HCT116 (cell line): ENCODE results near the gene LSAMP. TPM values are rescaled to one million over a fixed set of nuclear protein-coding genes. Genes with fewer than 3 reads are reported as not detected.

Source experiments
- ATAC-seq: fragments of 200-7000 bp; cut with Tn5 transposase; 2 replicates; pipeline ENCODE4 v1.9.1; 2020; ENCODE audit warnings: mild to moderate bottlenecking, moderate library complexity
- BruUV-seq: library from RNA; stranded (reverse); fragments of 400-500 nt; replicated peaks from 2 replicates; lab custom pipeline; 2021; lab: Mats Ljungman, UMichigan
- CTCF ChIA-PET: fragments of 300-600 bp; sonication (Branson Sonifier 250); formaldehyde crosslinking; loops from one replicate; lab custom pipeline; 2021; ENCODE audit warnings: antibody characterized with exemption; lab: Charles Lee
- POLR2A ChIA-PET: fragments of 300-600, 350-600 bp; sonication (Branson Sonifier 250); formaldehyde crosslinking; loops from one replicate; lab custom pipeline; 2021; ENCODE audit warnings: antibody characterized with exemption; lab: Charles Lee
- RAD21 ChIA-PET, 2 experiments: fragments of 300-600 bp; sonication (Branson Sonifier 250); formaldehyde crosslinking; loops; one replicate each; lab custom pipeline; 2023; ENCODE audit warnings: low total read pairs in 2 of 2; ENCODE audit not compliant: uncharacterized antibody in 2 of 2, unreplicated experiment in 2 of 2, low non-redundant PET in 1 of 2; lab: Charles Lee
- DNase-seq: peaks from one replicate; pipeline ENCODE4 v3.0.0-alpha.2; 2010; ENCODE audit warnings: low read depth, low spot score
- H2AFZ ChIP-seq: fragments of 200-600 bp; shearing (Covaris generic), sonication (generic); 2 replicates; pipeline ENCODE4 v1.6.1; 2017; ENCODE audit warnings: low read depth, mixed run types, mixed read lengths, antibody characterized with exemption, low read length; ENCODE audit not compliant: poor library complexity, severe bottlenecking
- H3K27ac ChIP-seq: 2 replicates; pipeline ENCODE4 v1.5.1; 2012; ENCODE audit warnings: low read depth, low read length
- H3K27me3 ChIP-seq: fragments of 200-600 bp; sonication (generic); 2 replicates; pipeline ENCODE4 v1.6.1; 2016; ENCODE audit warnings: mixed run types, low read length, mixed read lengths; ENCODE audit not compliant: insufficient read depth
- H3K36me3 ChIP-seq, 2 experiments: fragments of 200-500 bp in 1 of 2; fragments of 200-600 bp in 1 of 2; sonication (Bioruptor generic) in 1 of 2; sonication (generic) in 1 of 2; 2 replicates each; pipeline versions ENCODE4 v1.5.1 to v1.6.1; 2014 to 2016; ENCODE audit warnings: low read length in 2 of 2, inconsistent platforms in 1 of 2, mixed read lengths in 1 of 2, mixed run types in 1 of 2; ENCODE audit not compliant: insufficient read depth in 2 of 2, control insufficient read depth in 1 of 2
- H3K4me1 ChIP-seq, 2 experiments: fragments of 200-600 bp in 1 of 2; sonication (generic) in 1 of 2; 2 replicates each; pipeline versions ENCODE4 v1.5.1 to v1.6.1; 2012 to 2017; ENCODE audit warnings: low read length in 2 of 2, inconsistent platforms in 1 of 2, mild to moderate bottlenecking in 1 of 2, mixed read lengths in 1 of 2, mixed run types in 1 of 2, moderate library complexity in 1 of 2; ENCODE audit not compliant: insufficient read depth in 2 of 2, control insufficient read depth in 1 of 2
- H3K4me2 ChIP-seq: fragments of 200-600 bp; sonication (generic); 2 replicates; pipeline ENCODE4 v1.6.1; 2017; ENCODE audit warnings: mixed run types, low read length, mixed read lengths
- H3K4me3 ChIP-seq, 2 experiments: fragments of 200-600 bp in 1 of 2; sonication (generic) in 1 of 2; replicated peaks in 1 of 2; 2 replicates each; pipeline ENCODE4 v1.5.1; 2011 to 2016; ENCODE audit warnings: low read length in 2 of 2, control low read depth in 1 of 2, low read depth in 1 of 2, mild to moderate bottlenecking in 1 of 2, mixed read lengths in 1 of 2, mixed run types in 1 of 2
- H3K79me2 ChIP-seq: fragments of 200-600 bp; sonication (generic); 2 replicates; pipeline ENCODE4 v1.6.1; 2017; ENCODE audit warnings: mild to moderate bottlenecking, mixed run types, low read length, moderate library complexity, mixed read lengths; ENCODE audit not compliant: insufficient read depth
- H3K9ac ChIP-seq: fragments of 200-600 bp; sonication (generic); 2 replicates; pipeline ENCODE4 v1.6.1; 2016; ENCODE audit warnings: low read length, mixed read lengths
- H3K9me2 ChIP-seq: fragments of 200-600 bp; sonication (generic), shearing (Covaris generic); 2 replicates; pipeline ENCODE4 v1.6.1; 2017; ENCODE audit warnings: mixed run types, mild to moderate bottlenecking, moderate library complexity; ENCODE audit not compliant: insufficient read depth
- H3K9me3 ChIP-seq, 2 experiments: fragments of 200-500 bp in 1 of 2; fragments of 200-600 bp in 1 of 2; sonication (Bioruptor generic) in 1 of 2; sonication (generic) in 1 of 2; 2 replicates each; pipeline ENCODE4 v1.6.1; 2014 to 2017; ENCODE audit warnings: low read length in 2 of 2, mixed read lengths in 2 of 2, inconsistent platforms in 1 of 2, low read depth in 1 of 2, mild to moderate bottlenecking in 1 of 2, mixed run types in 1 of 2, moderate library complexity in 1 of 2; ENCODE audit not compliant: control insufficient read depth in 1 of 2, insufficient read depth in 1 of 2
- H4K20me1 ChIP-seq: fragments of 200-600 bp; sonication (generic), shearing (Covaris generic); 2 replicates; pipeline ENCODE4 v1.6.1; 2017; ENCODE audit warnings: mixed run types, mild to moderate bottlenecking, moderate library complexity; ENCODE audit not compliant: insufficient read depth
- ATF3 ChIP-seq: IDR thresholded peaks from 2 replicates; pipeline ENCODE4 v1.6.1; 2012
- CBX3 ChIP-seq: IDR thresholded peaks from 2 replicates; pipeline ENCODE4 v1.6.1; 2012; ENCODE audit warnings: low read depth
- CEBPB ChIP-seq: IDR thresholded peaks from 2 replicates; pipeline ENCODE4 v1.6.1; 2012; ENCODE audit warnings: low read depth
- CTCF ChIP-seq, 3 experiments: fragments of 200-600 bp in 1 of 3; sonication (generic) in 1 of 3; IDR thresholded peaks in 2 of 3; conservative IDR thresholded peaks in 1 of 3; 2 replicates each; pipeline ENCODE4 v1.5.1; 2012 to 2017; ENCODE audit warnings: low read depth in 2 of 3, low read length in 2 of 3, antibody characterized with exemption in 1 of 3, borderline replicate concordance in 1 of 3, control low read depth in 1 of 3, mild to moderate bottlenecking in 1 of 3, mixed read lengths in 1 of 3, mixed run types in 1 of 3, moderate library complexity in 1 of 3; ENCODE audit not compliant: insufficient read depth in 1 of 3
- EGR1 ChIP-seq: IDR thresholded peaks from 2 replicates; pipeline ENCODE4 v1.6.1; 2012; ENCODE audit warnings: low read depth
- ELF1 ChIP-seq: IDR thresholded peaks from 2 replicates; pipeline ENCODE4 v1.6.1; 2012; ENCODE audit warnings: low read depth, borderline replicate concordance
- EZH2phosphoT487 ChIP-seq: fragments of 200-600 bp; IDR thresholded peaks from 2 replicates; pipeline ENCODE4 v1.6.1; 2018; ENCODE audit warnings: antibody characterized with exemption, borderline replicate concordance
- FOSL1 ChIP-seq: IDR thresholded peaks from 2 replicates; pipeline ENCODE4 v1.6.1; 2012; ENCODE audit warnings: low read depth
- JUND ChIP-seq: IDR thresholded peaks from 2 replicates; pipeline ENCODE4 v1.6.1; 2012
- MAX ChIP-seq: IDR thresholded peaks from 2 replicates; pipeline ENCODE4 v1.6.1; 2012
- POLR2A ChIP-seq: IDR thresholded peaks from 2 replicates; pipeline ENCODE4 v1.7.0; 2011; ENCODE audit warnings: borderline replicate concordance; ENCODE audit not compliant: insufficient read depth, insufficient read length; ENCODE audit errors: extremely low read depth
- SP1 ChIP-seq: IDR thresholded peaks from 2 replicates; pipeline ENCODE4 v1.6.1; 2012; ENCODE audit warnings: low read depth
- TCF7L2 ChIP-seq: IDR thresholded peaks from 2 replicates; pipeline ENCODE4 v1.7.0; 2011; ENCODE audit warnings: borderline replicate concordance, inconsistent platforms; ENCODE audit not compliant: insufficient read depth, insufficient read length; ENCODE audit errors: extremely low read depth
- YY1 ChIP-seq: IDR thresholded peaks from 2 replicates; pipeline ENCODE4 v1.6.1; 2011; ENCODE audit warnings: low read length, low read depth, moderate library complexity, mild to moderate bottlenecking; ENCODE audit not compliant: insufficient replicate concordance; ENCODE audit errors: extremely low read depth
- ZBTB33 ChIP-seq: IDR thresholded peaks from 2 replicates; pipeline ENCODE4 v1.6.1; 2011; ENCODE audit warnings: mild to moderate bottlenecking, low read length, moderate library complexity; ENCODE audit not compliant: insufficient replicate concordance; ENCODE audit errors: extremely low read depth
- ZFX ChIP-seq: fragments of 450-650 bp; IDR thresholded peaks from 2 replicates; pipeline ENCODE4 v1.6.1; 2017
- intact Hi-C: fragments of 100-400 bp; cut with micrococcal nuclease; formaldehyde crosslinking; loops from 2 replicates; pipeline ENCODE4 v1.10.0; 2022
- total RNA-seq: library from RNA; stranded (reverse); gene quantifications from one replicate; pipeline ENCODE4 v1.2.1, GENCODE V29; 2021; ENCODE audit not compliant: unreplicated experiment

The LSAMP gene
- total RNA-seq, 1 experiment from 2014 or later, result 0.25 TPM

- CTCF ChIA-PET, result no interaction called here
- no peaks in the 10 kb centered on the region for H3K79me2 ChIP-seq
- no peak overlapping the region for H2AFZ ChIP-seq
- POLR2A ChIA-PET, result no interaction called here
- ATAC-seq (no peak), DNase-seq (no peak)
- H3K4me3 ChIP-seq, result no peak overlapping the region
- H3K36me3 ChIP-seq, result no peaks in the 10 kb centered on the region
- no peaks in the 10 kb centered on the region for H3K9me2 ChIP-seq
- H3K9ac ChIP-seq, result no peak overlapping the region
- intact Hi-C loops, result no loop called here
- no peak overlapping the region for H3K4me2 ChIP-seq
- no peak overlapping the region for H3K27ac ChIP-seq
- TF ChIP-seq ATF3, result no peak
- no peak for TF ChIP-seq TCF7L2
- no peak for TF ChIP-seq ZFX
- no peak for TF ChIP-seq EZH2phosphoT487
- TF ChIP-seq FOSL1, result no peak
- no peak for TF ChIP-seq EGR1
- no peak for TF ChIP-seq MAX
- TF ChIP-seq CEBPB, result no peak
- no peaks in the 10 kb centered on the region for H4K20me1 ChIP-seq
- no peaks in the 10 kb centered on the region for H3K9me3 ChIP-seq
- BruUV-seq, result no TSS peak
- no peaks in the 10 kb centered on the region; the same call in 1 of the 2 replicates for H3K27me3 ChIP-seq
- RAD21 ChIA-PET, result no interaction called here
- no peaks in the 10 kb centered on the region for H3K4me1 ChIP-seq
Measured at GRCh38 chr3:116378077-116378476, 67.2 kb downstream of the LSAMP start.

- no peaks in the 10 kb centered on the region for H3K4me1 ChIP-seq
- ATAC-seq, result no peak
- TF ChIP-seq ELF1 (no peak), CTCF (IDR thresholded peaks at IDR 0.05 in 2 of 3, conservative IDR thresholded peaks at IDR 0.05 in 1 of 3; ENCODE audit: borderline replicate concordance in 1 of 3, insufficient read depth in 1 of 3, low read depth in 2 of 3, low read length in 2 of 3) (no peak), ZBTB33 (no peak), CBX3 (no peak), FOSL1 (no peak), TCF7L2 (no peak), ATF3 (no peak), CEBPB (no peak), SP1 (no peak), EGR1 (no peak), JUND (no peak), POLR2A (no peak), YY1 (no peak)
- H3K9me2 ChIP-seq, result no peaks in the 10 kb centered on the region
- no peaks in the 10 kb centered on the region for H3K36me3 ChIP-seq
- H2AFZ ChIP-seq, result no peak overlapping the region
- H3K4me3 ChIP-seq, result no peak overlapping the region
- no peak overlapping the region for H3K4me2 ChIP-seq
- H3K9ac ChIP-seq, result no peak overlapping the region
- DNase-seq, result no peak
- ChIA-PET CTCF (no interaction called here), RAD21 (no interaction called here), POLR2A (no interaction called here)
- intact Hi-C loops, result no loop called here
- no peak overlapping the region for H3K27ac ChIP-seq
- no peaks in the 10 kb centered on the region for H4K20me1 ChIP-seq
- no peaks in the 10 kb centered on the region for H3K79me2 ChIP-seq
- no peaks in the 10 kb centered on the region for H3K9me3 ChIP-seq
- BruUV-seq, result no TSS peak
- no peaks in the 10 kb centered on the region; the same call in 1 of the 2 replicates for H3K27me3 ChIP-seq
Measured at GRCh38 chr3:116374901-116375300, 70.4 kb downstream of the LSAMP start.
